GM12892 (cell line): ENCODE data around the gene DIRAS2.

Experiments
- DNase-seq: peaks from one replicate; pipeline ENCODE4 v3.0.0; 2011; ENCODE audit not compliant: insufficient read length
- FAIRE-seq: peaks from 2 replicates; lab custom pipeline; 2011; peaks lifted over from hg19 to GRCh38; lab: Jason Lieb, UNC
- POLR2A ChIP-seq: IDR thresholded peaks from 2 replicates; pipeline ENCODE4 v1.6.1; 2011; ENCODE audit warnings: low read depth, low read length, control low read depth
- POLR2AphosphoS5 ChIP-seq: IDR thresholded peaks from 2 replicates; pipeline ENCODE4 v1.6.1; 2011; ENCODE audit warnings: low read depth, low read length, control low read depth
- TAF1 ChIP-seq: IDR thresholded peaks from 2 replicates; pipeline ENCODE4 v1.6.1; 2011; ENCODE audit warnings: low read depth, mild to moderate bottlenecking, control low read depth, low read length, borderline replicate concordance

The DIRAS2 gene

DNA sequence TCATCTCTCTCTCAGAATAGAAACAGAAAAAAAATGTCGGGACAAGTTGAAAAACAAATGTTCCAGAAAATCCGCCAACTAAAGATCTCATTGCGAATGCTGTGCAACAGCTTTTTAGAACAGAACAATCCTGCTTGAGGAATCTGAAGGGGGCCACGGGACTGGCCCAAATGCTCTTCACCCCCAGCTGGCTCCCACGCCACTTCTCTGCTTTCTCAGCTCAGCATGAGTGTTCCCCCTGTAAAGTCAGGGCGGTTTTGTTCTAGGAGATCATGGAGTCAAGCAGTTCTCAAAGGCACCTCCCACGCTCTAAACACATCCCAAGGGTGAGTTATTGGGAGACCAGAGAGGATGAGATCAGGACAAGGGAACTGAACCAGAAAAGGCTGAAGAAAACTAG, 31.5 kb downstream of the DIRAS2 start:
- FAIRE-seq (no peak), DNase-seq (no peak)
- TF ChIP-seq TAF1: no peak
- no peak for TF ChIP-seq POLR2A
- TF ChIP-seq POLR2AphosphoS5: no peak

DNA sequence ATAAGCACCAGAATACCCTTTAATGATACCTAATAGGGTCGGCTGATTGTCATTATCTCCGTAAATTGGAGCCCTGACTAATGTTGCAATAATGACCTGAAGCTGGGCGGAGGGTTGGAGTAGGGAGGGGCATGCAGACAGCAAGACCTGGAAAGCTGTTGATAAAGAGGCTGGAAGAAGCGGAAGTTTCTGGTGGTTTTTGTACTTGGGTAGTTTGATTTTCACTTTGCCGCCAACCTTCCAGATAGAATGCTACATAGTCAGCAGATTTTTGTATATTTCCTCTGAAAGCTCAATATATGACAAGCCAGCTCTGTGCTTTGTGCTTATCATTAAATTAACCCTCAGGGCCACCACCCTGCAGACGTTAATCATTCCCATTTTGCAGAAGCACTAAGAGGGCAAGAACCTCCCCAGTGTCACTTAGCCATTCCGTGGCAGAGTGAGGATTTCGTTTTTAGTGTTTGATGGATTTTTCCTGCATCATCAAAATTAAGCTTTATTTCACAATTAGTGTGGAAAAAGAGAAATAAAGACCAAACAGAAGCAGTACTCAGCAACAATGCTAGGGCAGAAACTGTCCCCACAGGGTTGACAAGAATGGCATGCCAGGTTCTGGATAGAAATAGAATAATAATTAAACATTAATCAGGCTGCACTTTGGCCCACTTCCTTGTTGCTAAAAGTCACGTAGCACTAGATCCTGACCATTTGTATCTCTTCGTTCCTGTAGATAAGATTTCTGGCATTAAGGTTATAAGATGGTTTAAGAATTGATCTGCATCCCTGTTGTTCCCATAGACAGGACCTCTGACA, 34.7 kb downstream of the DIRAS2 start:
- TF ChIP-seq POLR2A: no peak
- no peak for TF ChIP-seq TAF1
- TF ChIP-seq POLR2AphosphoS5: no peak
- DNase-seq (no peak), FAIRE-seq (no peak)

DNA sequence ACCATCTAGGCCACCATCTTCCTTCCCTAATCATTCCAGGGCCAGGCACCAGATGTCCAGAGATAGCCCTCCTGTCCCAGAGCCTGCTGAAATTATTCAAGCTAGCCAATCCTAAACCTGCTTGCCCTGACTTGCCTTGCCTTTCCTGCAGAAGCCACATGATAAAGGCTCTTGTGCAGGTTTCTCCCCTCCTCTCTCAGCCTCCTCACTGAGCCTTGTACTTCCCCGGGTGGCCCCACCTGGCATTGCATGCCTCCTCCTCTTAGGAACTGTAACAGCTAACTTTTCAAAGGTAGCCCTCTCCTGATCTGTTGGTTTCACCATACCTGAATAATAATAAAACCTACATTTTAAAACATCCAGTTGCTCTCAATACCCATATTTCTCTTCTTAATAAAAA, 42.6 kb downstream of the DIRAS2 start:
- FAIRE-seq (no peak), DNase-seq (no peak)

GRCh38 chr9:90598191-90598590, 44.4 kb downstream of the DIRAS2 start:
- DNase-seq (no peak), FAIRE-seq (no peak)
- TF ChIP-seq TAF1: no peak
- no peak for TF ChIP-seq POLR2AphosphoS5
- TF ChIP-seq POLR2A: no peak

More for the DNA sequence above, 42.6 kb downstream of the DIRAS2 start:
- TF ChIP-seq POLR2AphosphoS5: no peak
- TF ChIP-seq POLR2A: no peak
- no peak for TF ChIP-seq TAF1

GRCh38 chr9:90593646-90594045, 49.0 kb downstream of the DIRAS2 start:
- DNase-seq (no peak), FAIRE-seq (no peak)
- TF ChIP-seq TAF1 (no peak), POLR2A (no peak), POLR2AphosphoS5 (no peak)

DNA sequence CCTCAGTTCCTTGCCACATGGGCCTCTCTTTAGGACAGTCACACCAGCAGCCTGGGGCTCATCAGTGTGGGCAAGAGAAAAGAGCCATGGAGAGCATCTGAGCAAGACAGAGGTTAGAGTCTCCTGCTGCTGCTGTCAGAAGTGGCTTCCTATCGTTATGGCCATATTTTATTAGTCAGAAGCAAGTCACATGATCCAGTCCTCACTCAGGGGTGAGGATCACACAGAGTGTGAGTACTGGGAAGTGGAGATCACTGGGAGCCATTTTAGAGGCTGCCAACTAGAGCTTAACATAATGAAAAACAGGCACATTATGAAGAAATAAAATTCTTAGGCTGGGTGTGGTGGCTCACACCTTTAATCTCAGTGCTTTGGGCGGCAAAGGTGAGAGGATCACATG, 62.0 kb downstream of the DIRAS2 start:
- no peak for TF ChIP-seq TAF1
- TF ChIP-seq POLR2AphosphoS5: no peak
- no peak for TF ChIP-seq POLR2A
- no peak for FAIRE-seq
- no peak for DNase-seq

DNA sequence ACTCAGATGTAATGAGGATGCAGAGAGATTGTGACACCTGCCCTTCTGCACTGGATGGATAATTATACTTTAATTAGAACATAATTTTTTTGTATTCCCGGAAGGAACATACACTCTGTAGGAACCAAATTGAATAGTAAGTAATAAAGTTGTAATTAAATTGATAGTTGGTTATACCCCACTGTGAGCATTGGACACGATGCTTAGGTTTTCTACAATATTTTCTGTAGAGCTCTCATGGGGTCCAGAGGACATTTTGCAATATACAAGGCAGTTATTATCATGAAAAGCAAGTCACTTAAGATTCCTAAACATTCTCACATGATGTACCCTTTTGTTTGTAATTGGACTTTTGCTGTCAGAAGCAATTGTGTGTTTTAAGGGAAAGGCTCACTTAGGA, 63.4 kb downstream of the DIRAS2 start:
- no peak for DNase-seq
- no peak for TF ChIP-seq POLR2A
- TF ChIP-seq POLR2AphosphoS5: no peak
- no peak for TF ChIP-seq TAF1
- FAIRE-seq: no peak

GRCh38 chr9:90578126-90578815, 64.4 kb downstream of the DIRAS2 start:
- TF ChIP-seq TAF1 (no peak), POLR2AphosphoS5 (no peak), POLR2A (no peak)
- no peak for FAIRE-seq
- DNase-seq: no peak

DNA sequence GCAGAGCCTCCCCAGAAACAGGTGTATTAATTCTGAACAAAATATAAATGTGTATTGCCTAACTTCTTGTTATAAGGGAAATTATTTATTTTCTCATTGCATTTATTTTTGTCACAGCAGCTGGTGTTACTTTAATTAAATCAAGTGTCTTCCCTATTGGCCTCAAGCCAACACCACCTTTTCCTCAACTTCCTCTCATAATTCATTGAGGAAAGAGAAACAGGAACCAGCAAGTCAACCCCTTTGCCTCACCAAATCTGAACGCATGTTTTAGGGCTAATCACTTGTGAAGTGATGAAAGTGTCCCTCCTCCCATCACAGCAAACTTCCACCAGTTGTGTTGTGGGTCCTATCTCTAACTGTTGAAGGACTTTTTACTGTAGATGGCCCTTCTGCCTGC, 73.1 kb downstream of the DIRAS2 start:
- FAIRE-seq (no peak), DNase-seq (no peak)

DNA sequence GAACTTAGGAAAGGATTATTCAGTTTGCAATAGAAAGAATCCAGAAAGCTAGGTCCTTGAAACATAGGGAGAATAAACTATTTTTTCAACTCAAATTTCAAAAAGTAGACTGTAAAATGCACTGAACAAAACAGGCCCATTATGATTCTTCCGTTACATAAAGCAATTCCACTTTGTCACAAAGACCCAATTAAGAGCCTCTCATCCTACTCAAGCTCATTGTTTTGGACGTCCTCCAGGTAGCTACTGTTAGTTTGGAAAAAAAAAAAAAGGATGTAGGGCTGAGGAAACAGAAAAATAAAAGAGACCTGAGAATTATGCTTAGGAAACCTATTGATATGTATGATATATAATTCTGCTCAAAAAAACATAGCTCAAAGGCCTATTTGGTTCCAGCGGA, 74.0 kb downstream of the DIRAS2 start:
- TF ChIP-seq TAF1: no peak
- TF ChIP-seq POLR2AphosphoS5: no peak
- TF ChIP-seq POLR2A: no peak
- DNase-seq: no peak
- FAIRE-seq: no peak

More for the DNA sequence above, 73.1 kb downstream of the DIRAS2 start:
- TF ChIP-seq POLR2AphosphoS5 (no peak), POLR2A (no peak), TAF1 (no peak)

- TF ChIP-seq POLR2A: no peak
- TF ChIP-seq POLR2AphosphoS5: no peak
- no peak for TF ChIP-seq TAF1
- DNase-seq (no peak), FAIRE-seq (no peak)
Measured at GRCh38 chr9:90562229-90562628, 80.4 kb downstream of the DIRAS2 start.
